HepG2 (cell line): Measurements from ENCODE around the gene SEC14L6. TPM values are rescaled to one million over a fixed set of nuclear protein-coding genes. Genes with fewer than 3 reads are reported as not detected.

Experiments
- CTCF ChIP-seq: sonication (generic); formaldehyde crosslinking; IDR thresholded peaks from 2 replicates; pipeline ENCODE4 v1.5.0; 2020; ENCODE audit warnings: mild to moderate bottlenecking, missing genetic modification reagents, moderate library complexity
- FOSL2 ChIP-seq: sonication (generic); formaldehyde crosslinking; IDR thresholded peaks from 2 replicates; pipeline ENCODE4 v1.4.0; 2020; ENCODE audit warnings: missing genetic modification reagents
- HDAC1 ChIP-seq: sonication (generic); formaldehyde crosslinking; IDR thresholded peaks from 2 replicates; pipeline ENCODE4 v1.5.1; 2020; ENCODE audit warnings: mild to moderate bottlenecking, missing genetic modification reagents
- MEF2D ChIP-seq: sonication (generic); formaldehyde crosslinking; IDR thresholded peaks from 2 replicates; pipeline ENCODE4 v1.5.1; 2020; ENCODE audit warnings: mild to moderate bottlenecking, missing genetic modification reagents
- NCOA2 ChIP-seq: sonication (generic); formaldehyde crosslinking; IDR thresholded peaks from 2 replicates; pipeline ENCODE4 v1.8.0; 2022; ENCODE audit warnings: inconsistent platforms
- PAXIP1 ChIP-seq: sonication (generic); formaldehyde crosslinking; conservative IDR thresholded peaks from 2 replicates; pipeline ENCODE4 v1.4.0; 2020; ENCODE audit warnings: mild to moderate bottlenecking, missing genetic modification reagents, moderate library complexity
- POLR2AphosphoS5 ChIP-seq: IDR thresholded peaks from 2 replicates; pipeline ENCODE4 v1.6.1; 2012; ENCODE audit warnings: low read depth, low read length
- PRDM15 ChIP-seq: sonication (generic); formaldehyde crosslinking; IDR thresholded peaks from 2 replicates; pipeline ENCODE4 v1.4.0; 2020; ENCODE audit warnings: missing genetic modification reagents
- SALL2 ChIP-seq: sonication (generic); formaldehyde crosslinking; IDR thresholded peaks from 2 replicates; pipeline ENCODE4 v1.8.1; 2023; ENCODE audit warnings: mild to moderate bottlenecking, missing genetic modification reagents, inconsistent platforms
- ZFYVE20 ChIP-seq: sonication (generic); formaldehyde crosslinking; IDR thresholded peaks from 2 replicates; pipeline ENCODE4 v1.8.0; 2023; ENCODE audit warnings: low read depth, mild to moderate bottlenecking, moderate library complexity, missing genetic modification reagents, borderline replicate concordance
- ZNF382 ChIP-seq: sonication (generic); formaldehyde crosslinking; IDR thresholded peaks from 2 replicates; pipeline ENCODE4 v1.5.0; 2020; ENCODE audit warnings: missing genetic modification reagents, mild to moderate bottlenecking, borderline replicate concordance
- ZNF543 ChIP-seq: sonication (generic); formaldehyde crosslinking; IDR thresholded peaks from 2 replicates; pipeline ENCODE4 v1.4.0; 2020; ENCODE audit warnings: mild to moderate bottlenecking, missing genetic modification reagents
- ZNF574 ChIP-seq: sonication (generic); formaldehyde crosslinking; IDR thresholded peaks from 2 replicates; pipeline ENCODE4 v1.4.0; 2020; ENCODE audit warnings: missing genetic modification reagents
- ZNF747 ChIP-seq: sonication (generic); formaldehyde crosslinking; IDR thresholded peaks from 2 replicates; pipeline ENCODE4 v1.8.1; 2023; ENCODE audit warnings: missing genetic modification reagents, mild to moderate bottlenecking, borderline replicate concordance
- polyA plus RNA-seq, 8 experiments: library from polyadenylated mRNA; depleted of rRNA in 3 of 8; stranded (reverse) in 7 of 8; unstranded in 1 of 8; fragments of >200 nt; fragmentation: Illumina TruSeq in 4 of 8; extraction: Trizol in 4 of 8; gene quantifications; 2 replicates each; pipeline versions ENCODE4 v1.2.1 to v1.2.3, GENCODE V29; 2011 to 2016; ENCODE audit warnings: low read depth in 4 of 8, missing spikeins in 1 of 8, mixed read lengths in 1 of 8; ENCODE audit not compliant: insufficient read depth in 1 of 8
- total RNA-seq, 5 experiments: library from RNA; depleted of rRNA; stranded (reverse); fragments of >200 nt; fragmentation: Illumina TruSeq; extraction: Trizol; gene quantifications; 2 replicates each; pipeline ENCODE4 v1.2.3, GENCODE V29; 2016; ENCODE audit warnings: low read depth in 1 of 5

SEC14L6 gene
- total and polyA plus RNA-seq, 2 of the 13 experiments (the other 11 are each of a cell fraction or from before 2014, with no cell fraction given) = 0.09 to 9.3 TPM

GRCh38 chr22:30541961-30542810, 4.4 kb downstream of the SEC14L6 start (continued):
- peak; percentile 85 for TF ChIP-seq PRDM15 (CRISPR knock-in tag)
- 0 out of 2 replicates have a peak, but pooled peaks have one; percentile 17 for TF ChIP-seq MEF2D (CRISPR knock-in tag)
- TF ChIP-seq ZNF382 = no peak
- no peak for TF ChIP-seq ZNF543 (CRISPR knock-in tag)
- no peak for TF ChIP-seq ZFYVE20 (CRISPR knock-in tag)
- 0 out of 2 replicates have a peak, but pooled peaks have one; percentile 22 for TF ChIP-seq SALL2 (CRISPR knock-in tag)
- peak; percentile 47; the same call in 1 of the 2 replicates for TF ChIP-seq PAXIP1 (CRISPR knock-in tag)
- TF ChIP-seq POLR2AphosphoS5 = 0 out of 2 replicates have a peak, but pooled peaks have one; percentile 27
- peak; percentile 34; the same call in 1 of the 2 replicates for TF ChIP-seq HDAC1 (CRISPR knock-in tag)
- TF ChIP-seq ZNF747 = no peak
- no peak for TF ChIP-seq NCOA2 (CRISPR knock-in tag)
- TF ChIP-seq CTCF = no peak
- peak; percentile 17; the same call in 1 of the 2 replicates for TF ChIP-seq FOSL2 (CRISPR knock-in tag)
- 0 out of 2 replicates have a peak, but pooled peaks have one; percentile 16 for TF ChIP-seq ZNF574 (CRISPR knock-in tag)
